ENCODE results near the gene MCC.

MCC gene

GRCh38 chr5:113271015-113271414 lies 217.2 kb downstream of the MCC start:
- no peak for DNase-seq (ENCODE audit: low spot score)

- DNase-seq (ENCODE audit: low spot score), result no peak
These were observed 218.2 kb downstream of the MCC start for GRCh38 chr5:113270086-113270485.

GRCh38 chr5:113269023-113269997 lies 218.9 kb downstream of the MCC start:
- DNase-seq (ENCODE audit: low spot score), result no peak

GRCh38 chr5:113268232-113268631 lies 220.0 kb downstream of the MCC start:
- no peak for DNase-seq (ENCODE audit: low spot score)

- no peak for DNase-seq (ENCODE audit: low spot score)
These were observed 220.8 kb downstream of the MCC start for GRCh38 chr5:113267361-113267900.

GRCh38 chr5:113266913-113267227 lies 221.4 kb downstream of the MCC start:
- no peak for DNase-seq (ENCODE audit: low spot score)

GRCh38 chr5:113266227-113266912 lies 221.9 kb downstream of the MCC start:
- DNase-seq (ENCODE audit: low spot score), result no peak

GRCh38 chr5:113265190-113265589 lies 223.1 kb downstream of the MCC start:
- DNase-seq (ENCODE audit: low spot score), result no peak

- no peak for DNase-seq (ENCODE audit: low spot score)
These were observed 224.2 kb downstream of the MCC start for GRCh38 chr5:113264046-113264445.

GRCh38 chr5:113263545-113263944 lies 224.7 kb downstream of the MCC start:
- no peak for DNase-seq (ENCODE audit: low spot score)

- DNase-seq (ENCODE audit: low spot score), result no peak
These were observed 225.6 kb downstream of the MCC start for GRCh38 chr5:113262674-113263073.

GRCh38 chr5:113259034-113259433 lies 229.2 kb downstream of the MCC start:
- DNase-seq (ENCODE audit: low spot score), result no peak

- DNase-seq (ENCODE audit: low spot score), result no peak
These were observed 230.7 kb downstream of the MCC start for GRCh38 chr5:113257545-113257944.

GRCh38 chr5:113256671-113257452 lies 231.4 kb downstream of the MCC start:
- no peak for DNase-seq (ENCODE audit: low spot score)

GRCh38 chr5:113255579-113256386 lies 232.5 kb downstream of the MCC start:
- DNase-seq (ENCODE audit: low spot score), result no peak

GRCh38 chr5:113255105-113255504 lies 233.1 kb downstream of the MCC start:
- DNase-seq (ENCODE audit: low spot score), result no peak

- no peak for DNase-seq (ENCODE audit: low spot score)
These were observed 235.2 kb downstream of the MCC start for GRCh38 chr5:113253037-113253436.

- DNase-seq (ENCODE audit: low spot score), result no peak
These were observed 236.2 kb downstream of the MCC start for GRCh38 chr5:113252066-113252465.

GRCh38 chr5:113250341-113250953 lies 237.8 kb downstream of the MCC start:
- DNase-seq (ENCODE audit: low spot score), result no peak

GRCh38 chr5:113249206-113249605 lies 239.0 kb downstream of the MCC start:
- no peak for DNase-seq (ENCODE audit: low spot score)

GRCh38 chr5:113246361-113246870 lies 241.8 kb downstream of the MCC start:
- DNase-seq (ENCODE audit: low spot score), result no peak

Measured in SW480 (cell line).